NCI-H510A treated with DMSO at 0.1 percent for 48 hours (cell line): ENCODE measurements around the gene CACNA2D2.
A peak's percentile ranks its signal among the peaks of the same experiment; 100 is the strongest.

Experiments used
- DNase-seq: peaks from one replicate; lab custom pipeline; 2025; lab: John Stamatoyannopoulos, UW

Gene CACNA2D2

GRCh38 chr3:50345586-50346234, 157.7 kb downstream of the CACNA2D2 start, which contains the start of gene ZMYND10:
Gene ZMYND10 (minus strand): TSS chr3:50345732. CDS start chr3:50345579, 153 bp downstream.
- peak; percentile 20 for DNase-seq

- DNase-seq, result no peak
Observed at GRCh38 chr3:50345008-50345407, 158.4 kb downstream of the CACNA2D2 start.

- DNase-seq, result no peak
Observed at GRCh38 chr3:50342813-50343633, 160.4 kb downstream of the CACNA2D2 start.

- no peak for DNase-seq
Observed at GRCh38 chr3:50341996-50342650, 161.3 kb downstream of the CACNA2D2 start.

- no peak for DNase-seq
Observed at GRCh38 chr3:50341537-50341936, 161.9 kb downstream of the CACNA2D2 start.

- no peak for DNase-seq
Observed at GRCh38 chr3:50340448-50341329, 162.7 kb downstream of the CACNA2D2 start, which contains the start of gene RASSF1. Gene RASSF1 (minus strand): TSS chr3:50340836. CDS start chr3:50340805, 31 bp downstream.

GRCh38 chr3:50340147-50340447, 163.3 kb downstream of the CACNA2D2 start:
- no peak for DNase-seq

- no peak for DNase-seq
Observed at GRCh38 chr3:50339485-50340146, 163.8 kb downstream of the CACNA2D2 start.

GRCh38 chr3:50338965-50339364, 164.5 kb downstream of the CACNA2D2 start:
- no peak for DNase-seq

GRCh38 chr3:50337175-50337861, 166.1 kb downstream of the CACNA2D2 start:
- DNase-seq, result peak; percentile 84

- DNase-seq, result no peak
Observed at GRCh38 chr3:50336452-50337174, 166.8 kb downstream of the CACNA2D2 start.

GRCh38 chr3:50334339-50335075, 168.9 kb downstream of the CACNA2D2 start:
- no peak for DNase-seq

- no peak for DNase-seq
Observed at GRCh38 chr3:50333744-50334328, 169.6 kb downstream of the CACNA2D2 start.

GRCh38 chr3:50331364-50331907, 172.0 kb downstream of the CACNA2D2 start:
- DNase-seq, result no peak

- no peak for DNase-seq
Observed at GRCh38 chr3:50330330-50330729, 173.1 kb downstream of the CACNA2D2 start.

- peak; percentile 82 for DNase-seq
Observed at GRCh38 chr3:50327943-50328691, 175.3 kb downstream of the CACNA2D2 start, which contains the start of gene TUSC2. Gene TUSC2 (minus strand): TSS chr3:50328223. CDS start chr3:50328099, 124 bp downstream.

GRCh38 chr3:50327129-50327528, 176.3 kb downstream of the CACNA2D2 start:
- no peak for DNase-seq

- DNase-seq, result no peak
Observed at GRCh38 chr3:50326182-50326541, 177.3 kb downstream of the CACNA2D2 start.
